ENCODE measurements around the gene NOD2. TPM values are rescaled to one million over a fixed set of nuclear protein-coding genes. Genes with fewer than 3 reads are reported as not detected.
A peak's percentile ranks its signal among the peaks of the same experiment; 100 is the strongest.

Gene NOD2
- total RNA-seq, 1 experiment from 2014 or later: 0.11 TPM

DNA sequence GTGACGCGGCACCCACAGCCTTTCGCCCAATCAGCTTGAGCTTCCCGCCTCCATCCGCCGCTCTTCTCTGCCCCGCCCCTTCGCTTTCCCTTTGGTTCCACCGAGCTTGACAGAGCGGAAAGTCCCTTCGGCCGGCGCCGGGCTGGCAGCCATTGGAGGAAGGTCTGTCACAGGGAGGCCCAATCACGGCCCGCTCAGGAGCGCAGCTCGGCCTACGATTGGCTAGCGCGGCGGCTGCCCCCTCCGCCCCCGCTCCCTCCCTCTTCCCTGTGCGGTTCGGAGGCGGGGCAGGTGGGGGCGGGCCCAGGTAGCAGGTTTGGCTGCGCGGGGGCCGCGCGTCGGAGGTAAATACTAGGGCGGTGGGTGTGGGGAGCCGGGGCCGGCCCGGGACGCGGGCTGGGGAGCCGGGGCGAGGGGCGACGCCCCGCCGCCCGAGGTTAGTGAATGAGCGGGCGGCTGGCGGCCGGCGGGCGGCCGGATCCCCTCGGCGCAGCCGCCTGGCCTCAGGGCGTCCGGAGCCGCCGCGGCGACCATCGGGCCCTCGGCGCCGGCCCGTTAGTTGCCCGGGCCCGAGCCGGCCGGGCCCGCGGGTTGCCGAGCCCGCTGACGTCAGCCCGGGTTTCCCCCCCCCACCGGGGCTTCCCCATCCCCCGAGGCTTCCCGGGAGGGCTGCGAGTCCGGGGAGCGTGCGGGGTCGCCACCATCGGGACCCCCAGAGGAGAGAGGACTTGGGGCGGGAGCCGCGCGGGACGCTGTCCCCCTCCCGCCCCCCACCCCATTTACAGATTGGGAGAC is 48.6 kb downstream of the NOD2 start, which contains the start of gene CYLD (continued):
- TF ChIP-seq, protein P1, sequence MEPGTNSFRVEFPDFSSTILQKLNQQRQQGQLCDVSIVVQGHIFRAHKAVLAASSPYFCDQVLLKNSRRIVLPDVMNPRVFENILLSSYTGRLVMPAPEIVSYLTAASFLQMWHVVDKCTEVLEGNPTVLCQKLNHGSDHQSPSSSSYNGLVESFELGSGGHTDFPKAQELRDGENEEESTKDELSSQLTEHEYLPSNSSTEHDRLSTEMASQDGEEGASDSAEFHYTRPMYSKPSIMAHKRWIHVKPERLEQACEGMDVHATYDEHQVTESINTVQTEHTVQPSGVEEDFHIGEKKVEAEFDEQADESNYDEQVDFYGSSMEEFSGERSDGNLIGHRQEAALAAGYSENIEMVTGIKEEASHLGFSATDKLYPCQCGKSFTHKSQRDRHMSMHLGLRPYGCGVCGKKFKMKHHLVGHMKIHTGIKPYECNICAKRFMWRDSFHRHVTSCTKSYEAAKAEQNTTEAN (CRISPR knock-in tag; IDR thresholded peaks at IDR 0.05): no peak

DNA sequence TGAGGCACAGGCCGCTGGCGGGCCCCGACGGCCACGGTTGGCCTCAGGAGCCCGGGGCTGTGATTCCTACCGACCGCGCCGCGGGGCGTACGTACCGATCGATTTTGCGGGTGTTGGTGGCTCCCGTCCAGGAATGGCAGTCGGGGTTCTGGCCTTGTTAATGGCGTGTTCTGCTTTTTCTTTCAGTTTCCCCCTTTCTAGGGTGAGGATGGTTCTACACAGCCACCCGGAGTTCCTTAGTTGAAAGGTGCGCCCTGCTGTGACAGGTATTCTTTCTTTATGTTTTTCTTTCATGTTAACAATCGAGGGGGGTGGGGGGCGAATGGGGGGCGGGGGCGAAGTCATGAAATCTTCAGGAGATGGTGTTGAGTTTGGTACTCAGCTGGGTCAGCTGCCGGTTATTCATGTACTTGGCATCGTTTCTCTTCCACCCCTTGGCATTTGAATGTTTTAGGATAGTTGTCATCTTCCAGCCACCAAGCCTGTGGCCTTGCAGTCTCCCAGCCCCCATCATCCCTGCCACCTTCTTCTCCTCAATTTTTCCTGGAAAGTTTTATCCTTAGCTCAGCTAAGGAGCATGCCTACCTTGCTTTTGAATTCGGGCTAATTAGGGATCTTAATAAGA is 49.3 kb downstream of the NOD2 start:
- no peak for ATAC-seq

DNA sequence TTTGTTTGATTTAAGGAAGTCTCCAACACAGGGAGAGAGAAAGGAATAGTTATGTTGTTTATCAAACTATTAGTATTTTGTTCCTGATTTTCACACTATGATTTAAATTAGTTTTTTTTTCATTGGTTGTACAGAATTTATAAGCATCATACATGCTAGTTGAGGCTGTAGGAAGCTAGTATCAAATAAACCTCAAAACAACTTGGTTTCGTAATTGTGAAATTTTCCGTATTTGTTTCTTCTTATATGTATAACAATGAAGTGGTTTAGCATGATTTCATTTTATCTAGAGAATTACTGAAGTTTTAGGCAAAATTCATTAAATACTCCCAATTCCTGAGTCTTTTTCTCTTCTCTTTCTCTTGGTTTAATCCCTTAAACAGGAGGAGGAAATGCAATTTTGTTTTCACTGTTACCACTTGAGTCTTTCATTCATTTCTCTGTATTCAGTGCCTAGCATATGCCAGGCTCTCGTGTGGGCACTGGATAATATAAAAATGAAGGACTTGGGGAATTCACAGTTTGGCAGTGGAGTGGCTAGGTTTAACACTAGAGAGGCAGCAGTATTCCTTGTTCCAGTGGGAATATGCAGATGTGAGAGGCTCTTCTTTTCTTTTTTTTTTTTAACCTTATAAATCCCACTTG is 50.3 kb downstream of the NOD2 start:
- H3K9me3 Mint-ChIP-seq: no peaks in the 10 kb centered on the region
- no peak for DNase-seq (ENCODE audit: low spot score)
- no peak for ATAC-seq
- no peaks in the 10 kb centered on the region; the same call in 1 of the 2 replicates for H3K27me3 Mint-ChIP-seq (ENCODE audit: low read depth)
- H3K36me3 Mint-ChIP-seq: no peaks in the 10 kb centered on the region
- TF ChIP-seq ELF4 (CRISPR knock-in tag; IDR thresholded peaks at IDR 0.05; ENCODE audit: low read depth) (no peak), ZNF423 (CRISPR knock-in tag; IDR thresholded peaks at IDR 0.05) (no peak), GRHL2 (CRISPR knock-in tag; IDR thresholded peaks at IDR 0.05; ENCODE audit: insufficient replicate concordance, severe bottlenecking) (no peak), RORB (CRISPR knock-in tag; IDR thresholded peaks at IDR 0.05) (no peak), ETV6 (CRISPR knock-in tag; IDR thresholded peaks at IDR 0.05) (no peak), FOXJ3 (CRISPR knock-in tag; IDR thresholded peaks at IDR 0.05; ENCODE audit: borderline replicate concordance) (no peak), SOX15 (CRISPR knock-in tag; IDR thresholded peaks at IDR 0.05) (no peak), TP53 (CRISPR knock-in tag; IDR thresholded peaks at IDR 0.05) (no peak), OVOL2 (CRISPR knock-in tag; IDR thresholded peaks at IDR 0.05; ENCODE audit: borderline replicate concordance) (no peak), NR3C1 (CRISPR knock-in tag; conservative IDR thresholded peaks at IDR 0.05; ENCODE audit: low read depth) (no peak)
- TF ChIP-seq, protein P2, sequence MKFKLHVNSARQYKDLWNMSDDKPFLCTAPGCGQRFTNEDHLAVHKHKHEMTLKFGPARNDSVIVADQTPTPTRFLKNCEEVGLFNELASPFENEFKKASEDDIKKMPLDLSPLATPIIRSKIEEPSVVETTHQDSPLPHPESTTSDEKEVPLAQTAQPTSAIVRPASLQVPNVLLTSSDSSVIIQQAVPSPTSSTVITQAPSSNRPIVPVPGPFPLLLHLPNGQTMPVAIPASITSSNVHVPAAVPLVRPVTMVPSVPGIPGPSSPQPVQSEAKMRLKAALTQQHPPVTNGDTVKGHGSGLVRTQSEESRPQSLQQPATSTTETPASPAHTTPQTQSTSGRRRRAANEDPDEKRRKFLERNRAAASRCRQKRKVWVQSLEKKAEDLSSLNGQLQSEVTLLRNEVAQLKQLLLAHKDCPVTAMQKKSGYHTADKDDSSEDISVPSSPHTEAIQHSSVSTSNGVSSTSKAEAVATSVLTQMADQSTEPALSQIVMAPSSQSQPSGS (CRISPR knock-in tag; IDR thresholded peaks at IDR 0.05; ENCODE audit: borderline replicate concordance, low read depth): no peak
- TF ChIP-seq, protein P3, sequence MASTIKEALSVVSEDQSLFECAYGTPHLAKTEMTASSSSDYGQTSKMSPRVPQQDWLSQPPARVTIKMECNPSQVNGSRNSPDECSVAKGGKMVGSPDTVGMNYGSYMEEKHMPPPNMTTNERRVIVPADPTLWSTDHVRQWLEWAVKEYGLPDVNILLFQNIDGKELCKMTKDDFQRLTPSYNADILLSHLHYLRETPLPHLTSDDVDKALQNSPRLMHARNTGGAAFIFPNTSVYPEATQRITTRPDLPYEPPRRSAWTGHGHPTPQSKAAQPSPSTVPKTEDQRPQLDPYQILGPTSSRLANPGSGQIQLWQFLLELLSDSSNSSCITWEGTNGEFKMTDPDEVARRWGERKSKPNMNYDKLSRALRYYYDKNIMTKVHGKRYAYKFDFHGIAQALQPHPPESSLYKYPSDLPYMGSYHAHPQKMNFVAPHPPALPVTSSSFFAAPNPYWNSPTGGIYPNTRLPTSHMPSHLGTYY (CRISPR knock-in tag; IDR thresholded peaks at IDR 0.05): no peak
- TF ChIP-seq, protein P4, sequence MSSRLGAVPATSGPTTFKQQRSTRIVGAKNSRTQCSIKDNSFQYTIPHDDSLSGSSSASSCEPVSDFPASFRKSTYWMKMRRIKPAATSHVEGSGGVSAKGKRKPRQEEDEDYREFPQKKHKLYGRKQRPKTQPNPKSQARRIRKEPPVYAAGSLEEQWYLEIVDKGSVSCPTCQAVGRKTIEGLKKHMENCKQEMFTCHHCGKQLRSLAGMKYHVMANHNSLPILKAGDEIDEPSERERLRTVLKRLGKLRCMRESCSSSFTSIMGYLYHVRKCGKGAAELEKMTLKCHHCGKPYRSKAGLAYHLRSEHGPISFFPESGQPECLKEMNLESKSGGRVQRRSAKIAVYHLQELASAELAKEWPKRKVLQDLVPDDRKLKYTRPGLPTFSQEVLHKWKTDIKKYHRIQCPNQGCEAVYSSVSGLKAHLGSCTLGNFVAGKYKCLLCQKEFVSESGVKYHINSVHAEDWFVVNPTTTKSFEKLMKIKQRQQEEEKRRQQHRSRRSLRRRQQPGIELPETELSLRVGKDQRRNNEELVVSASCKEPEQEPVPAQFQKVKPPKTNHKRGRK (CRISPR knock-in tag; IDR thresholded peaks at IDR 0.05; ENCODE audit: borderline replicate concordance): no peak
- TF ChIP-seq, protein P5, sequence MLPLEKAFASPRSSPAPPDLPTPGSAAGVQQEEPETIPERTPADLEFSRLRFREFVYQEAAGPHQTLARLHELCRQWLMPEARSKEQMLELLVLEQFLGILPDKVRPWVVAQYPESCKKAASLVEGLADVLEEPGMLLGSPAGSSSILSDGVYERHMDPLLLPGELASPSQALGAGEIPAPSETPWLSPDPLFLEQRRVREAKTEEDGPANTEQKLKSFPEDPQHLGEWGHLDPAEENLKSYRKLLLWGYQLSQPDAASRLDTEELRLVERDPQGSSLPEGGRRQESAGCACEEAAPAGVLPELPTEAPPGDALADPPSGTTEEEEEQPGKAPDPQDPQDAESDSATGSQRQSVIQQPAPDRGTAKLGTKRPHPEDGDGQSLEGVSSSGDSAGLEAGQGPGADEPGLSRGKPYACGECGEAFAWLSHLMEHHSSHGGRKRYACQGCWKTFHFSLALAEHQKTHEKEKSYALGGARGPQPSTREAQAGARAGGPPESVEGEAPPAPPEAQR (CRISPR knock-in tag; IDR thresholded peaks at IDR 0.05): no peak
- TF ChIP-seq, protein P6, sequence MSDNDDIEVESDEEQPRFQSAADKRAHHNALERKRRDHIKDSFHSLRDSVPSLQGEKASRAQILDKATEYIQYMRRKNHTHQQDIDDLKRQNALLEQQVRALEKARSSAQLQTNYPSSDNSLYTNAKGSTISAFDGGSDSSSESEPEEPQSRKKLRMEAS (CRISPR knock-in tag; IDR thresholded peaks at IDR 0.05): no peak
- peaks cover 37% of the 10 kb centered on the region for H3K4me1 Mint-ChIP-seq
- ChIA-PET CTCF (interaction anchor here (0.7 to 5.7 kb wide), 5 partner anchors 37 to 77 kb away, joined by 4 to 44 read pairs (median 7); no protein-coding TSS in a partner anchor), POLR2A (no interaction called here)
- peak overlapping the region; percentile 17; the same call in 1 of the 2 replicates for H3K27ac Mint-ChIP-seq
- H3K4me3 Mint-ChIP-seq: peak overlapping the region; percentile 73

More for the DNA sequence above, 49.3 kb downstream of the NOD2 start:
- Mint-ChIP-seq H3K9me3 (no peaks in the 10 kb centered on the region), H3K27ac (no peak overlapping the region), H3K4me1 (peaks cover 37% of the 10 kb centered on the region), H3K27me3 (ENCODE audit: low read depth) (no peaks in the 10 kb centered on the region; the same call in none of the 2 replicates), H3K36me3 (no peaks in the 10 kb centered on the region), H3K4me3 (peak overlapping the region; percentile 73)
- TF ChIP-seq ZNF232 (CRISPR knock-in tag; IDR thresholded peaks at IDR 0.05) (no peak), NFATC4 (CRISPR knock-in tag; IDR thresholded peaks at IDR 0.05) (no peak), ZBTB21 (CRISPR knock-in tag; IDR thresholded peaks at IDR 0.05; ENCODE audit: borderline replicate concordance) (no peak), GTF2I (CRISPR knock-in tag; conservative IDR thresholded peaks at IDR 0.05) (peak; percentile 55; the same call in 1 of the 2 replicates), ELF4 (CRISPR knock-in tag; IDR thresholded peaks at IDR 0.05; ENCODE audit: low read depth) (no peak)
- peak; percentile 25 for DNase-seq (ENCODE audit: low spot score)
- POLR2A ChIA-PET: no interaction called here
- CTCF ChIA-PET: interaction anchor here (0.6 to 5.7 kb wide), 5 partner anchors 15 to 76 kb away, joined by 3 to 44 read pairs (median 4); no protein-coding TSS in a partner anchor
